ENCODE measurements around the gene PDZD7.

Gene PDZD7

GRCh38 chr10:101061624-101062231, 30.8 kb upstream of the PDZD7 start, which contains the start of gene KAZALD1:
Gene KAZALD1 (plus strand): TSS chr10:101061989. CDS start chr10:101062593, 604 bp downstream.
- H3K4ac ChIP-seq (ENCODE audit: low read depth in 1 of 2, low read length in 2 of 2), result peak within 1 kb of the TSS; percentile 91 to 99
- H2BK5ac ChIP-seq (ENCODE audit: low read depth, low read length, poor library complexity, severe bottlenecking), result peak within 1 kb of the TSS; percentile 98
- peaks cover 36% of the 10 kb centered on the region for H3K4me1 ChIP-seq (ENCODE audit: control insufficient read depth, insufficient read depth, low read depth, low read length)
- peak within 1 kb of the TSS; percentile 95 for H3K4me2 ChIP-seq (ENCODE audit: low read length, poor library complexity, severe bottlenecking)
- peak within 1 kb of the TSS; percentile 66 for H2AFZ ChIP-seq (ENCODE audit: low read depth, low read length)
- H3K27ac ChIP-seq (ENCODE audit: low read length, poor library complexity, severe bottlenecking), result peak within 1 kb of the TSS; percentile 96
- peak within 1 kb of the TSS in 1 of 2 experiments; percentile 46 for H3K23ac ChIP-seq (ENCODE audit: low read length in 2 of 2)
- H4K91ac ChIP-seq (ENCODE audit: low read length), result peak within 1 kb of the TSS; percentile 99
- peak within 1 kb of the TSS; percentile 97 for H2BK120ac ChIP-seq (ENCODE audit: low read depth, low read length)
- H3K79me1 ChIP-seq (replicated peaks; ENCODE audit: low read length, poor library complexity, severe bottlenecking), result peaks cover 6% of the 10 kb centered on the region
- 9% methylated on average over 31 of the region's 31 CpGs for WGBS
- H3K18ac ChIP-seq (ENCODE audit: low read depth in 1 of 2, low read length in 2 of 2), result peak within 1 kb of the TSS; percentile 98 to 99
- H2BK12ac ChIP-seq (ENCODE audit: low read length in 2 of 2), result peak within 1 kb of the TSS; percentile 83 to 91
- H3K9me3 ChIP-seq (ENCODE audit: control insufficient read depth, low read length), result no peaks in the 10 kb centered on the region
- peaks cover 0 to 16% of the 10 kb centered on the region in 2 experiments for H3K27me3 ChIP-seq (ENCODE audit: control insufficient read depth in 1 of 2, insufficient read depth in 1 of 2, low read length in 2 of 2)
- peak within 1 kb of the TSS in 1 of 2 experiments; percentile 92 for H3K14ac ChIP-seq (ENCODE audit: low read length in 2 of 2)
- H4K8ac ChIP-seq (ENCODE audit: low read length), result peak within 1 kb of the TSS; percentile 99
- H2AK5ac ChIP-seq (ENCODE audit: low read length, severe bottlenecking), result peak within 1 kb of the TSS; percentile 60
- H3K9ac ChIP-seq (ENCODE audit: low read length), result peak within 1 kb of the TSS; percentile 97
- H2BK15ac ChIP-seq (ENCODE audit: low read depth, poor library complexity, severe bottlenecking), result peak within 1 kb of the TSS; percentile 100
- peak; percentile 77 for DNase-seq
- no peaks in the 10 kb centered on the region for H3K36me3 ChIP-seq (ENCODE audit: control insufficient read depth in 1 of 2, insufficient read depth in 2 of 2, low read depth in 1 of 2, low read length in 2 of 2)
- H3K4me3 ChIP-seq (ENCODE audit: insufficient read depth in 1 of 2, low read depth in 1 of 2, low read length in 2 of 2), result peak within 1 kb of the TSS; percentile 80 to 90

GRCh38 chr10:101060951-101061623, 30.2 kb upstream of the PDZD7 start:
- DNase-seq, result peak; percentile 92
- H2BK12ac ChIP-seq (ENCODE audit: low read length in 2 of 2), result peak overlapping the region; percentile 29 to 83
- H3K4me1 ChIP-seq (ENCODE audit: control insufficient read depth, insufficient read depth, low read depth, low read length), result peaks cover 29% of the 10 kb centered on the region
- H2AFZ ChIP-seq (ENCODE audit: low read depth, low read length), result peak overlapping the region; percentile 49
- under 1% methylated on average over 51 of the region's 67 CpGs for WGBS
- peak overlapping the region in 1 of 2 experiments; percentile 94 for H3K14ac ChIP-seq (ENCODE audit: low read length in 2 of 2)
- H4K91ac ChIP-seq (ENCODE audit: low read length), result peak overlapping the region; percentile 99
- H2BK15ac ChIP-seq (ENCODE audit: low read depth, poor library complexity, severe bottlenecking), result peak overlapping the region; percentile 100
- H3K4ac ChIP-seq (ENCODE audit: low read depth in 1 of 2, low read length in 2 of 2), result peak overlapping the region; percentile 91 to 99
- H3K27ac ChIP-seq (ENCODE audit: low read length, poor library complexity, severe bottlenecking), result peak overlapping the region; percentile 96
- peak overlapping the region; percentile 80 to 90 for H3K4me3 ChIP-seq (ENCODE audit: insufficient read depth in 1 of 2, low read depth in 1 of 2, low read length in 2 of 2)
- peak overlapping the region; percentile 97 for H2BK120ac ChIP-seq (ENCODE audit: low read depth, low read length)
- peak overlapping the region in 1 of 2 experiments; percentile 70 for H3K23ac ChIP-seq (ENCODE audit: low read length in 2 of 2)
- H3K9me3 ChIP-seq (ENCODE audit: control insufficient read depth, low read length), result no peaks in the 10 kb centered on the region
- peak overlapping the region; percentile 95 for H3K4me2 ChIP-seq (ENCODE audit: low read length, poor library complexity, severe bottlenecking)
- peak overlapping the region; percentile 60 for H2AK5ac ChIP-seq (ENCODE audit: low read length, severe bottlenecking)
- H2BK5ac ChIP-seq (ENCODE audit: low read depth, low read length, poor library complexity, severe bottlenecking), result peak overlapping the region; percentile 98
- H3K9ac ChIP-seq (ENCODE audit: low read length), result peak overlapping the region; percentile 97
- peaks cover 6% of the 10 kb centered on the region for H3K79me1 ChIP-seq (replicated peaks; ENCODE audit: low read length, poor library complexity, severe bottlenecking)
- H3K36me3 ChIP-seq (ENCODE audit: control insufficient read depth in 1 of 2, insufficient read depth in 2 of 2, low read depth in 1 of 2, low read length in 2 of 2), result no peaks in the 10 kb centered on the region
- H3K18ac ChIP-seq (ENCODE audit: low read depth in 1 of 2, low read length in 2 of 2), result peak overlapping the region; percentile 98 to 99
- peak overlapping the region; percentile 99 for H4K8ac ChIP-seq (ENCODE audit: low read length)
- peaks cover 0 to 16% of the 10 kb centered on the region in 2 experiments for H3K27me3 ChIP-seq (ENCODE audit: control insufficient read depth in 1 of 2, insufficient read depth in 1 of 2, low read length in 2 of 2)

GRCh38 chr10:101060036-101060950, 29.4 kb upstream of the PDZD7 start:
- peaks cover 25% of the 10 kb centered on the region for H3K4me1 ChIP-seq (ENCODE audit: control insufficient read depth, insufficient read depth, low read depth, low read length)
- peak overlapping the region; percentile 97 to 99 for H3K18ac ChIP-seq (ENCODE audit: low read depth in 1 of 2, low read length in 2 of 2)
- peak overlapping the region; percentile 80 to 90 for H3K4me3 ChIP-seq (ENCODE audit: insufficient read depth in 1 of 2, low read depth in 1 of 2, low read length in 2 of 2)
- no peaks in the 10 kb centered on the region for H3K9me3 ChIP-seq (ENCODE audit: control insufficient read depth, low read length)
- peak overlapping the region; percentile 96 for H3K27ac ChIP-seq (ENCODE audit: low read length, poor library complexity, severe bottlenecking)
- H3K4me2 ChIP-seq (ENCODE audit: low read length, poor library complexity, severe bottlenecking), result peak overlapping the region; percentile 95
- H2BK15ac ChIP-seq (ENCODE audit: low read depth, poor library complexity, severe bottlenecking), result peak overlapping the region; percentile 100
- H3K4ac ChIP-seq (ENCODE audit: low read depth in 1 of 2, low read length in 2 of 2), result peak overlapping the region; percentile 79 to 88
- under 1% methylated on average over 35 of the region's 37 CpGs for WGBS
- H4K8ac ChIP-seq (ENCODE audit: low read length), result peak overlapping the region; percentile 99
- H2BK5ac ChIP-seq (ENCODE audit: low read depth, low read length, poor library complexity, severe bottlenecking), result peak overlapping the region; percentile 98
- H3K14ac ChIP-seq (ENCODE audit: low read length in 2 of 2), result peak overlapping the region in 1 of 2 experiments; percentile 94
- H3K79me1 ChIP-seq (replicated peaks; ENCODE audit: low read length, poor library complexity, severe bottlenecking), result peaks cover 6% of the 10 kb centered on the region
- H3K36me3 ChIP-seq (ENCODE audit: control insufficient read depth in 1 of 2, insufficient read depth in 2 of 2, low read depth in 1 of 2, low read length in 2 of 2), result no peaks in the 10 kb centered on the region
- peaks cover 0 to 16% of the 10 kb centered on the region in 2 experiments for H3K27me3 ChIP-seq (ENCODE audit: control insufficient read depth in 1 of 2, insufficient read depth in 1 of 2, low read length in 2 of 2)
- H3K23ac ChIP-seq (ENCODE audit: low read length in 2 of 2), result peak overlapping the region in 1 of 2 experiments; percentile 70
- peak; percentile 98 for DNase-seq
- peak overlapping the region; percentile 97 for H3K9ac ChIP-seq (ENCODE audit: low read length)
- H2AFZ ChIP-seq (ENCODE audit: low read depth, low read length), result peak overlapping the region; percentile 49
- peak overlapping the region; percentile 95 for H2BK120ac ChIP-seq (ENCODE audit: low read depth, low read length)
- H2AK5ac ChIP-seq (ENCODE audit: low read length, severe bottlenecking), result no peak overlapping the region
- H2BK12ac ChIP-seq (ENCODE audit: low read length in 2 of 2), result peak overlapping the region; percentile 29 to 47
- H4K91ac ChIP-seq (ENCODE audit: low read length), result peak overlapping the region; percentile 99

Measured in mesenchymal stem cell (in vitro differentiated cells and primary cell).